GM21529 (cell line): ENCODE measurements around the gene TAF8.

ENCODE experiments used
- ATAC-seq: cut with Tn5 transposase; IDR thresholded peaks from one replicate; pipeline ENCODE4 v1.9.1; 2021; ENCODE audit not compliant: unreplicated experiment

TAF8 gene

GRCh38 chr6:42049948-42050296 is 402 bp upstream of the TAF8 start:
- no peak for ATAC-seq

- no peak for ATAC-seq
Observed at GRCh38 chr6:42051268-42051653, 937 bp downstream of the TAF8 start.

- no peak for ATAC-seq
Observed at GRCh38 chr6:42053601-42054000, 3.3 kb downstream of the TAF8 start.

- ATAC-seq, result no peak
Observed at GRCh38 chr6:42059743-42060142, 9.4 kb downstream of the TAF8 start.

- ATAC-seq, result no peak
Observed at GRCh38 chr6:42066156-42066675, 15.9 kb downstream of the TAF8 start.

GRCh38 chr6:42068173-42068572 is 17.8 kb downstream of the TAF8 start:
- ATAC-seq, result no peak

GRCh38 chr6:42068872-42069522 is 18.7 kb downstream of the TAF8 start:
- ATAC-seq, result no peak

GRCh38 chr6:42071881-42072583 is 21.7 kb downstream of the TAF8 start:
- no peak for ATAC-seq

- no peak for ATAC-seq
Observed at GRCh38 chr6:42073287-42073686, 23.0 kb downstream of the TAF8 start.

GRCh38 chr6:42075159-42075838 is 25.0 kb downstream of the TAF8 start:
- ATAC-seq, result no peak

- ATAC-seq, result no peak
Observed at GRCh38 chr6:42078386-42078785, 28.1 kb downstream of the TAF8 start.

- no peak for ATAC-seq
Observed at GRCh38 chr6:42079941-42080464, 29.7 kb downstream of the TAF8 start.

GRCh38 chr6:42083530-42083929 is 33.2 kb downstream of the TAF8 start:
- no peak for ATAC-seq

- no peak for ATAC-seq
Observed at GRCh38 chr6:42084889-42085288, 34.6 kb downstream of the TAF8 start.

GRCh38 chr6:42086046-42087035 is 36.0 kb downstream of the TAF8 start:
- no peak for ATAC-seq

- no peak for ATAC-seq
Observed at GRCh38 chr6:42088101-42088591, 37.8 kb downstream of the TAF8 start.

- no peak for ATAC-seq
Observed at GRCh38 chr6:42090819-42091717, 40.7 kb downstream of the TAF8 start.

GRCh38 chr6:42091718-42092023 is 41.3 kb downstream of the TAF8 start:
- ATAC-seq, result no peak

- no peak for ATAC-seq
Observed at GRCh38 chr6:42093582-42094329, 43.4 kb downstream of the TAF8 start.
